ENCODE results near the gene ZNF770.

ZNF770 gene, protein sequence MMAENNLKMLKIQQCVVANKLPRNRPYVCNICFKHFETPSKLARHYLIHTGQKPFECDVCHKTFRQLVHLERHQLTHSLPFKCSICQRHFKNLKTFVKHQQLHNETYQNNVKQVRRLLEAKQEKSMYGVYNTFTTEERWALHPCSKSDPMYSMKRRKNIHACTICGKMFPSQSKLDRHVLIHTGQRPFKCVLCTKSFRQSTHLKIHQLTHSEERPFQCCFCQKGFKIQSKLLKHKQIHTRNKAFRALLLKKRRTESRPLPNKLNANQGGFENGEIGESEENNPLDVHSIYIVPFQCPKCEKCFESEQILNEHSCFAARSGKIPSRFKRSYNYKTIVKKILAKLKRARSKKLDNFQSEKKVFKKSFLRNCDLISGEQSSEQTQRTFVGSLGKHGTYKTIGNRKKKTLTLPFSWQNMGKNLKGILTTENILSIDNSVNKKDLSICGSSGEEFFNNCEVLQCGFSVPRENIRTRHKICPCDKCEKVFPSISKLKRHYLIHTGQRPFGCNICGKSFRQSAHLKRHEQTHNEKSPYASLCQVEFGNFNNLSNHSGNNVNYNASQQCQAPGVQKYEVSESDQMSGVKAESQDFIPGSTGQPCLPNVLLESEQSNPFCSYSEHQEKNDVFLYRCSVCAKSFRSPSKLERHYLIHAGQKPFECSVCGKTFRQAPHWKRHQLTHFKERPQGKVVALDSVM

DNA sequence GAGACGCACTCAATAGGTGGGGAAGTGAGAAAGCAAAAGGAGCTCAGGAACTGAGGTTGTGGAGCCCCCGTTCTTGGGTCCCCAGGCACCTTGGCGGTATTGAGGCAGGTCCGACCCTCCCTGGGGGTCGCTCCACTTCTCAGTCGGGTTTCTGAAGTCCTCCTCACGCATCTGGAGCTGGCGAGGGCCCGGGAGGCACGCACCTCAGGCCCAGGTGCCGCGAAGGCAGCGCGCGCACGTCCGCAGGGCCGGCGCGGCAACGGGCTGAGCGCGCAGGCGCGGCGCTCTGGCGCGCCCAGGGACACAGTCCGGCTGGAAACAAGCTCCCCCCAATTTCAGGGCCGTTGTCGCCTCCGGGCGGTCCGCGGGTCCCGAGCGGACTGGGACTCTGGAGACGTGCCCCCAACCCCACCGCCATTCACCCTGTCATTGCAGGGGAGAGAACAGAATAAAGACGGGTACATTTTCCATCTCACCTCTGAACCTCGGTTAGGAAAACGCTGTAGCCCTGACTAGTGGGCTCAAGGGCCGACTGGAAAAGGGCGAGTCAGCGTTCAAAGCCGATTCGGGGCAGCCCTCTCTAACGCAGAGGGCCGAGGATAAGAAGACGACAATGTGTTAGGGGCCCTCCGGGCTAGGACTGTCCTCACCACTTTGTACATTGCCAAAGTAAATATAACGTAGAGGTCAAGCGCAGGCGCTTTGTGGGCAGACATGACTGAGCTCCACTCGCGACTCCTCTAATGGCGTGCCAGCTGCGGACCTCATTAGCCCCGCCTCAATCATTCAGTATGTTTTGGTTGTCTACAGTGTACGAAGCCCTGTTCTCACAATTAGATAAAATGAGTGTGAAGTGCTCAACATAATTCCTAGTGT, at the start of gene ZNF770:
ZNF770 (minus strand) TSS at position 261 of the 876 bp plus-strand sequence. CDS start 4,853 bp downstream, outside the sequence.
- FAIRE-seq: no peak

DNA sequence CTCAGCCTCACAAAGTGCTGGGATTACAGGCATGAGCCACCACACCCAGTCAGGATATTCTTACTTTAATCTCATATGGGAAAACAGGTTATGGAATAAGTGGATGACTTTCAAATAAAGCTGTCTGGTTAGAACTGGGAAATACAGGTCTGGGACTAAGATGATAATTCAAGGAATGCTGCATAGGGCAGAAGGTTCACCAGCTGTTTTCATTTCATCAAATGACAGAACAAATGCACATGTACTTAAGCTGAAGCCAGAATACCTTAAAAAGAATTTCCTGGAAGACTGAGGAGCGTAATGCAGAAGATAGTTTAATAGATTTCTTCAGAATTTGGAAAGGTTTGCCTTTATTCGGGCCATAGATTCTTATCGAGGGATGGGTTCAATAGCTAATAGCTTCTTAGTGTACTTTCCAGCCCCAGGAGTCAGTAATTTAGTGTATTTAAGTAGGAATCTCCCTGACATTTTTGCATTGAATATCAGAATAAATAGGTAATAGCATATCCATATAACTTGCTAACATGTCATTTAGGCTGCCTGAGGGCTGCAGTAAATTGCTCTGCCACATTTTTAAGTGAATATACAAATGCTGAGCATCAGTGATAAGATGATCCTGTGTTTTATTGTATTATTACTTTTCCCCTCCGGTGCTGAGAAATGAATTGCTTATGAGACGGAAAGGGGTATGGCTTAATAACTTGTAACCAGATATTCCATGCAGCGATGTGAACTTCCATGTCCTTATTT, 40.3 kb upstream of the ZNF770 start:
- no peak for FAIRE-seq

DNA sequence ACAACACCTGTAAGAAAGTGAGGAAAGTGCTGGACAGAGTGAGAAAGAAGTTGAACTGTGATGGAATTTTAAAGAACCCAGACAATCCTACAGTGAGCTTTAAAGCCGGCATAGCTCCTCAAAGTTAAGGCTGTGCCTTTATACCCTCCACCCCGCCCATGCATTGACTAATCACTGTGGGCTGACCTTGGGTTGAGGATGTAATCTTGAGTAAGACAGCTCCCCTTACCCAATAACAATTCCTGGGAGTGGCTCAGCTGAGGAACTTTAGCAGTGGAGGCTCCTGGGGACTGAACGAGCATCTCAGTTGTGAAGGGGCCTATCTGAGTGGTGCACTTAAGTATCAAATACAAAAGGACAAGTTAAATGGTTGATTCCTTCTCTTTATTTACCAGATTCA, 35.7 kb upstream of the ZNF770 start:
- FAIRE-seq: no peak

DNA sequence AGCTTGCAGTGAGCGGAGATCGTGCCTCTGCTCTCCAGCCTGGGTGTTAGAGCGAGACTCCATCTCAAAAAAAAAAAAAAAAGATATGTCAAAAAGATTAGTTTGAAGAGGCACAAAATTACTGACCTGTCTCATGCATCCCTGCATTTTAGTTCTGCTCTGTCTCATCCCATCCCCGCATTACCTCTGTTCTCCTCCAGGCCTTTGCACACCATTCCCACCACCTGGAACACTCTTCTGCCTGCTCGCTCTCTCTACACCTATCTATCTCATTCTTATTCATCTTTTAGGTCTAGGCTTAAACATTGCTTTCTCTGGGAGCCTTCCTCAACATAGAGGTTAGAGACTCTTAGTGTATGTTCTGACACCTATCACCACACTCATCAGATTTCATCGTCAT, 32.9 kb upstream of the ZNF770 start:
- FAIRE-seq: no peak

DNA sequence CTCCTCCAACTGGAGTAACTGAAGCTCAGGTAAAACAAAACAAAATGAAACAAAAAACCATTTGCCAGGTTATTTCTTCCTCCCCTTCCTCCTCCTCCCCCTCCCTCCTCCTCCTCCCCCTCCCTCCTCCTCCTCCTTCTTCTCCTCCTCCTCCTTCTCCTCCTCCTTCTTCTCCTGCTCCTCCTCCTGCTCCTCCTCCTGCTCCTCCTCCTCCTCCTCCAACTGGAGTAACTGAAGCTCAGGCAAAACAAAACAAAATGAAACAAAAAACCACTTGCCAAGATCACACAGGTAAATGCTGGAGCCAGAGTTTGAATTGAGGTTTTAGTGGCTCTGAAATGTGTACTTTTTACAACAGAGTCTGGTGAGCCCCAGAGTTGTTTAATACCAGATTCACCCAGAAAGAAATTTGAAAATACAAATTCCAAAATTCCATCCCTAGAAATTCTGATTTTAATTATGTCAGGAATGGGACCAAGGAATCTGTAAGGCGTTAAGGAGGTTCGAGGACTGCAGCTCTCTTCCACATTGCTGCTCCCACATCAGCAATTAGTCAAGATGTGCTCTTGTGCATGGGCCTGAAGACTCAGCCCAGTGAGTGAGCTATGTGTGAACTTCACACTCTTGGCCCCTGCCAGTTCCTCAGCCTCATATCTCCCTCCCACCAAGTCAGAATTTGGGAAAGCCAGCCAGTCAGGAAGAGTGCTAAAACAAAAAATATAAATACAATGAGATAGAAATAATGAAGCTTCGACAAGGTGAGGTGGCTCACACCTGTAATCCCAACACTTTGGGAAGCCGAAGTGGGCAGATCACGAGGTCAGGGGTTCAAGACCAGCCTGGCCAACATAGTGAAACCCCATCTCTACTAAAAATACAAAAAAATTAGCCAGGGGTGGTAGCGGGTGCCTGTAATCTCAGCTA, 31.6 kb upstream of the ZNF770 start:
- no peak for FAIRE-seq

DNA sequence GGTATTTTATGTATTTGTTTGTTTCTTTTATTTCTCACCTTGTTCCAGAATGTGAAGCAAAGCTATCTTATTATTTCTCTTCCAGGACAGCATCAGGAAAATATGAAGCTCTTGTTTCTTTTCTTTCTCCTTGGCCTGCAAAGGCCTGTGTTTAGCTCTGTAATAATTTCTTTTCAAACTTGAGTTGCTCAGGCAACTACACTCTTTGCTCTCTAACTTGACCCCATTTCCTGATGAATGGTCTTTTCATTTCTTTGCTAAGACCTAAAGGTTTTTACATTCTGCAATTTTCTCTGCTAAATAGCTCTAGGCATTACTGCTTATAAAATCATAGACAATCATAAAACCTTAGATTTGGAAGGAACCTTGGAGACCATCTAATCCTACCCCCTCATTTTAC, 26.2 kb upstream of the ZNF770 start:
- FAIRE-seq: no peak

DNA sequence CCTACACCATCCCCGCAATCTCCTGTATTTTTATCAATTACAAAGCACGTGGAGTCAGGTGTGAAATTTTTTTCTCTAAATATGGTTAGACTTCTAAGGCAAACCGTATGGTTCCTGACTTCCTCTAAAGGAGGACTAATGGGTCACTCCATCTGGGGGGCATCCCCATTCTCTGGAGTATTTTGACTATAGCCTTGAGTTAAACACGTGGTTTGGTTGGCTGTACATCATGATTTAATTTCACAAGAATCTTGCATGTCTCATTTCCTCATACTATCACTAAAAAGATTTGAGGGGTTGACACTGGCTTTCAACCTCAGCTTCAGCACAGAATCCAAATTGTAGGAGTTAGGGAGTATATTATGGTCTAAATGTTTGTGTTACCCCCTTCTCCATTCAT, 25.3 kb upstream of the ZNF770 start:
- FAIRE-seq: no peak

DNA sequence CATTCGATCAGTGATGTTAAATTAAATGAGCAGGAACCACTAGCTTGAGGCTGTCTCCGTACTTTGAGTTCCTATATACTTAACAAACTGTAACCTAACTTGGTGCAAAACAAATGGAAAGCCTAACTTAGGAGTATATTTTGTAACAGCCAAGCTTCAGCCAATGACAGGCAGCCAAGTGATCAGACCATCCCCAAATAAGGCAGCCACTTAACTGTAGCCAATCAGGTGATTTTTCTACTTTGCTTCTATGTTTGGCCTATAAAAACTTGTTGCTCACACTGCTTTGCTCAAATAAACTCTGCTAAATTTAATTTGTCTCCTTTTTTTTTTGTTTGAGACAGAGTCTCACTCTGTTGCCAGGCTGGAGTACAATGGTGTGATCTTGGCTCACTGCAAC, 19.3 kb upstream of the ZNF770 start:
- no peak for FAIRE-seq

DNA sequence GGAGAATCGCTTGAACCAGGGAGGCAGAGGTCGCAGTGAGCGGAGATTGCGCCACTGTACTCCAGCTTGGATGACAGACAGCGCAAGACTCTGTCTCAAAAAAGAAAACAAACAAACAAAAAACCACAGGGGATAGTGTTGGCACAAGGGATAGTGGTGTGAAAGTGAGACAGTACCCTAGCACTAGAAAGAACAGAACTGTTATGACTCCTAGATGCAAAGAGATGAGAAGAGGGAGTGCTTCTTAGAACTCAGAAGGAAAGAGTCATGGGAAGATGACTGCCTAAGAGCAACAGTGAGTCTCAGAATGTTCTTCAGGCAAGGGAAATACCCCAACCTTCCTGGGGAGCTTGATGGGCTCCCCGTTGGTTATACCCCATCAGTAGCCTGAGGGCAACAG, 17.8 kb upstream of the ZNF770 start:
- no peak for FAIRE-seq

DNA sequence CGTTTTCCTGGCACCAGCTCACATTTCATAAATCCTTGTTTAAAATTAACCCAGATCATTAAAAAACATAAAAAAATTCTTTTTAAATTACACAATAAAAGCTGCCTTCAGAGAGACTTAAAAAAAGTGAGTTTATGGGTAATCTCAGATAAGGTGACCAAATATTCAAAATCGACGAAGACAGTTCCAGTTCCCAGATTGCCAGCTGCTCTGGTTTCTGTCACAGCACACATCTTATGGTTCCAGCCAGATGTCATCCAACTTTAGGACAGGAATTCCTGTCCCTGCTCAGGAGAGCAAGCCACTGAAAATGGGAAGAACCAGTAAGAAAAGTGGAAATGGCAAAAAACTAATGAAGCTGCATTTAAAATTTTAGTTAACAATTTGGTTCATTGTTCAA, 15.8 kb upstream of the ZNF770 start:
- FAIRE-seq: no peak

DNA sequence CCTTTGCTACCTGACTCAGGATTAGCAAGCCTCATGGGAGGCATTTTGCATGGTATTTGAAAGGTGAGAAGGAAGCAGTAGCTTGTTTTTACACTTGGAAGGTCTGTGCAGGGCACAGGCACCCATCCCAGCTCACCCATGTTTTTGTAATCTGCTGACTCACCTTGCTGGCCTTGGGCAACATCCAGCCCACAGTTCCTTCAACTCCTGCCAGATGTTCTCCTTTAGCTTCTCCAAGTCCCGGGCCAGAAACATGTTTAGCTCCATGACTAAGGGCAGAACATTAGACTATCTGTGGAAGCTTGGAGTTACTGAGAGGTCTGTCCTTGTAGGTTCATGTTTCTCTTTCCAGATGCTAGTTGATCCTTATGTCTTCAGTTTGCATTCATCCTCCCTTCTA, 12.4 kb upstream of the ZNF770 start:
- FAIRE-seq: no peak

DNA sequence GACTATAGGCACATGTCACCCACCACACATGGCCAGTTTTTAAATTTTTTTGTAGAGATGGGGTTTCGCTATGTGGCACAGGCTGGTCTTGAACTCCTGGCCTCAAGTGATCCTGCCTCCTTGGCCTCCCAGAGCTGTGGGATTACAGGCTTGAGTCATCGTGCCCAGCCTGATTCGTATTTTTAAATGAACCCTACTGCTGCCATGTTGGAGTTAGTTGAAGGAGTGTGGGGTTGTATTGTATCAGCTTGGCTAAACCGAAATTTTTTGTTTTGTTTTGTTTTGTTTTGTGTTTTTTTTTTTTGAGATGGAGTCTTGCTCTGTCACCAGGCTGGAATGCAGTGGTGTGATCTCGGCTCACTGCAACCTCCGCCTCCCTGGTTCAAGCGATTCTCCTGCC, 11.8 kb upstream of the ZNF770 start:
- FAIRE-seq: no peak

DNA sequence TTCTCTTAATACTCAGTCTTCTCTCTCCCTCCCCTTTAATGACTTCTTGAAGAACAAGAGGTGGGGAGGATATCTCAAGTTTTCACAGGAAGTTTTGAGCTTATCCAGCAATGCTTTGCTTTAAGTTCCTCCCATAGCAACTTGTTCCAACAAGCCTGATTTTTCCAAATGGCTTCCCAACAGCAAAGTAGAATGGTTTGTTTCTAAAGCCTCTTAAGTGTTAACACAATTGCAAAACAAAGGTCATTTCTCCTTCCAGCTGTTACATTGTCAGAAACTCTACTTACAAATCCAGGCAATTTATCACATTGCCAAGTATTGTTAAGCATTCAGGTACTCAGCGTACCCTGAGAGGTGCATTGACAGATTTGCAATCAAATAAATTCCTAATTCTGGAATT, 6.8 kb upstream of the ZNF770 start:
- no peak for FAIRE-seq

DNA sequence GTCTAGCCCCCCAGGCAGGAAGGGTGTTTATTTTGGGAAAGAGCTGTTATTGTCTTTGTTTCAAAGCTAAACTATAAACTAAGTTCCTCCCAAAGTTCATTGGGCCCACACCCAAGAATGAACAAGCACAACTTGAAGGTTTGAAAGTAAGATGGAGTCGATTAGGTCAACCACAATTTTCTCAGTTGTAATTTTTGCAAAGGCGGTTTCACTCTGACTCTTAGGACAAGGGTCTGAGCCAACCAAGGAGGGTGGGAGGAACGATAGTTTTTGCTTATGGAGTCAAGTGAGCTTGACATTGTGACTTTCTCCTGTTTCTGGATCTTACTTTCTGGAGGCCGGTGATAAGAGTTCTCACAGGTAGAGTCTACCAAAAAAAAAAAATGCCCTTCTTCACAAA, 5.8 kb upstream of the ZNF770 start:
- FAIRE-seq: no peak

DNA sequence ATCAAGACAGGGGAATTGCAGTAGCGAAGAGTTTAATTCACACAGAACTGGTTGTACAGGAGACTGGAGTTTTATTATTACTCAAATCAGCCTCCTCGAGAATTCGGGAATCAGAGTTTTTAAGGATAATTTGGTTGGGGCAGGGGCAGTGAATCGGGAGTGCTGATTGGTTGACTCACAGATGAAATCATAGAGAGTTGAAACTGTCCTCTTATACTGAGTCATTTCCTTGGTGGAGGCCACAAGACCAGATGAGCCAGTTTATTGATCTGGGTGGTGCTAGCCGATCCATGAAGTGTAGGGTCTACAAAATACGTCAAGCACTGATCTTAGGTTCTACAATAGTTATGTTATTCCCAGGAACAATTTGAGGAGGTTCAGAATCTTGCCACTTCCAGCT, 5.3 kb upstream of the ZNF770 start:
- no peak for FAIRE-seq

DNA sequence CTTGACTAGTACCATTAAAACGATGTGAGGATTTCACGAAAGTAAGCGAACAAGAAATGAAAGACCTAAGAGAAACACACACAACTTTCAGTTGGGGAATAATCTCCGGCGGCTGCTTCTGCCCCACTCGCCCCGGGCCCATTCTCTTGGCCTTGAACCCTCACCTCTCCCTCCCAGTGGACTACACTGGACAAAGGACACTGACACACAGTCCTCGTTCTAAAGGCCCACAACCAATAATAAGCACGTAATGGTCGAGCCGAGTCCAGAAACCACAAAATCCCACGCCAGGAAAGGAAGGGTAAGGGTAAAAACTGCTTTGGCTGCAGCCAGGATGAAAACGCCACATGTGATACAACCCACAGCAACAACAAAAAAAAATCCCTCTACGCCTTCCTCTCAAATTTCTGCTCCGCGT, 469 bp downstream of the ZNF770 start:
- no peak for FAIRE-seq

DNA sequence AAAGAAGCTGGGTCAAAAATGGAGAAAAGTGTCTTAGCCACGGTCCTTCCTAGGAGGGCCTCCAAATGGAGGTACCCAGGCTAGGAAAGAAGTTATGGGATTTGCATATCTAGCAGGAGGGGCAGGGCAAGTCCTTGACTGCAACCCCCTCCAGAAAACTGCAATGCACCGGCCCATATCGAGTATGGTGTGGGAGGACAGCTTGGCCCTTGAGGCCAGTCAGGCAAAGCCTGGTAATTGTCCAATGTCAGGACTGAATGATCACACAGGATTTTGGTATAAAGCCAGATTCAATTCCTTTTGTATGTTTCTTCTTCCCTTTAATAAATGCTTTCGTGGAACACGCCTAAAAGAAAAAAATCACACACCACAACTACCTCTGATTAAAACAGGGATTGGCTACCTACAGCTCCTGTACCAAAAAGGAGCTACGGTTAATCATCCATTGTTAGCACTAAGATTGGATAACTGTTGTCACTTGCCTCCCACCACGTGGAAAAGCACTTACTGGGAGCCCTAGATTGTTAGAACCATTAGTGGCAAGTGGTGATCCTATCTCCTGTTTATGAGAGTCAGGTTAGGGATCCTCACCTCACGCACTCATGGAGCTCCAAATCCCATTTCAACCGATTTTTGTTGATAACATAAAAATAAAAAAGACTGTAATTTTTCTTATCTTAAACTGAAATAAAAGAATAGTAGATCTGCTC, 1.2 kb downstream of the ZNF770 start:
- no peak for FAIRE-seq

DNA sequence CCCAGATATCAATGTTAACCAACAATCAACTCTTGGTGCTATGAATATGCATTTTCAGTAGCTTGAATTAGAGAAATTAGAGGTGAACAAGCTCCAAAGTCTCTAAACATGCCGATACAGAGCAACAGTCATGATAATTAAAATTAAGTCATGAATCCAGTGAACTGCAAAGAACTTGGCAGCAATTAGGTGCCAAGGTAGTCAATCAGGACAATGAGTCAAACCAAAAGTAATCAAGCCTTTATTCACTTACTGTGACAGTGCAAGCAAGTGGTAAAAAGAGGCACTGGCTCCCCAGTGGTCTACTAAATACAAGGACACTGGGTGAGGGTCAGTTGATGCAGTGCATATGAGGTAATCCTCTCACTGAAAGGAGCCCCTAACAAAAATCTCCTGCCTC, 1.8 kb downstream of the ZNF770 start:
- FAIRE-seq: no peak

DNA sequence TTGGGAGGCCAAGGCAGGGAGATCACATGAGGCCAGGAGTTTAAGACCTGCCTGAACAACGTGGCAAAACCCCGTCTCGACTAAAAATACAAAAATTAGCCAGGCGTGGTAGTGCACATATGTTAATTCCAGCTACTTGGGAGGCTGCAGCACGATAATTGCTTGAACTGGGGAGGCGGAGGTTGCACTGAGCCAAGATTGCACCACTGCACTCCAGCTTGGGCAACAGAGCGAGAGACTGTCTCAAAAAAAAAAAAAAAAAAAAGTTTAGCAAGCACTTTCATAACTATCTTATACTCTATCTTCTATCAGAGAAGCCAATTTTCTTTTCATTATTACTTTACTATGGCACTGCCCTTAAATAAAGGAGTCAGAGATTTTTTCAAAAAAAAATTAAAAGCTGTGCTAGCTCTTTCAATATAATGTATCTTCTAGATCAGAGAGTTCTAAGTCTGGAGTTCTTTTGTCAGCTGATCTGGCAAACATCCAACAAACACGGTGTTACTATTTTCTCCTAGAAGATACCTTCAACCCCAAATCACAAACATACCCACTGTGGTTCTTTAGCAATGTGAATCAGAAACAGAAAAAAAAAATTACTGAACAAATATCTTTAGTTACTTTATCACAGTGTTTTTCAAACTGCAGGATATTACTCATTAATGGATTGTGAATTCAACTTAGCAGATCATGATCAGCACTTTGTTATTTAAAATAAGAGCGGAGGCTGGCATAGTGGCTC, 3.0 kb downstream of the ZNF770 start:
- no peak for FAIRE-seq

DNA sequence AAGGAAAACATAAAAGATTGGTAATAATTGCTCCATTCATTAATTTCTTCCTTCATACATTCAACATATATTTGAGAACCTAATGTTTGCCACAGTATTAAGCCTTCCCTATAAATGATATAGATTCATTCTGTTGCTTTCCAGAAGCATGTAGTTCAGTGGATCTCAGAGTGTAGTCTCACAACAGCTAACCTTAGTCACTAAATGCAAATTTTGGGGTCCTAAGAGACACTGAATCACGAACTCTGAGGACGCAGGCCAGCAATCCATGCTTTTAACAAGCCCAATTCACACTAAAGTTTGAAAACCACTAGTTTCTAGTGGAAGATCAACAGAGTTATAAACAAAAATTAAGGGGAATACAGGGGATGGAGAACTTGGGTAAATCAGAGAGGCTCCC, 11.3 kb downstream of the ZNF770 start:
- no peak for FAIRE-seq
